Left lobe of liver (tissue), 2 donors: Measurements from ENCODE around the gene CNNM4. TPM values are rescaled to one million over a fixed set of nuclear protein-coding genes. Genes with fewer than 3 reads are reported as not detected.

ENCODE experiments used
- ATAC-seq: fragments of 200-7000 bp; cut with Tn5 transposase; one replicate; pipeline ENCODE4 v1.9.1; 2020; ENCODE audit warnings: mild to moderate bottlenecking, moderate library complexity
- DNase-seq: peaks from one replicate; pipeline ENCODE4 v3.0.0-alpha.2; 2020; ENCODE audit warnings: low spot score
- total RNA-seq: library from RNA; stranded (reverse); gene quantifications from one replicate; pipeline ENCODE4 v1.2.1, GENCODE V29; 2021
- donor health status: DM: no; HTN: no; CAD: no; lungs with moderate emphysema.
- donor health status: DM: no; HTN: yes; CAD: no.

Gene CNNM4
- total RNA-seq, 1 donor from 2014 or later, result 3.4 TPM

DNA sequence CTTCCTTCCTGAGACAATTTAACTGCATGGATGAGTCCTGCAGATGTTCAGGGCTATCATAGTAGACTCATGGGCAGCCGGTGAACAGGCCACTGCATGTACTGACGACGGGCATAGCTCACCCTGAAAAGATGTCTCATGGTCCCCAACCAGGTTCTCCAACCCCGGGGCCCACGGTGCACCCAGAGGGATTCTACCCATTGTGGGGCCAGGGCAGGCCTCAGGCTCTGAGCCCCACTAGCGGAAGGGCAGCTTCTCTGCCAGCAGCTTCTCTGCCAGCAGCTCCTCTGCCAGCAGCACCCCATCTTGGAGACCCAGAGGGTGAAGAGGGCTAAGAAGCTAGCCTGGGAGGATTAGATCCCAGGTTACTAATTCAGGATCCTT, 3.2 kb upstream of the CNNM4 start:
- DNase-seq, result no peak
- no peak for ATAC-seq

DNA sequence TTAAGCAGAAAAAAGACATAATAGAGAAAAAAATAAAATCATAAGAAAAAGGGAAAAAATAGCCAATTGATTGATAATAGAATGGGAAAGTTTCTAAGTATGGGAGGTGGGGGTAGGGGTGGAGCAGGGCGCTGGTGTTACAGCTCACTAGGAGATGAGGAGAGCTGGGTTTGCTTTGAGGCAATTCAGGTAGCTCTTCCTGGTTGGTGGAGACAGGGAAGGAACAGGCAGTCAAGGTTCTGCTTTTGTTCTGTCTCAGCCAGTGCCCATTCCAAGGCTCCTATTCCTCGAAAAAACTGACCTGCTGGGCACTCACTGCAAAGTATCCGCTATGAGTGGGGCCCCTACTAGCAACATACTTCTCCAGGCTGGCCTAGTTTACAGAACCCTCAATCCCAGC, 1.7 kb upstream of the CNNM4 start:
- no peak for DNase-seq

DNA sequence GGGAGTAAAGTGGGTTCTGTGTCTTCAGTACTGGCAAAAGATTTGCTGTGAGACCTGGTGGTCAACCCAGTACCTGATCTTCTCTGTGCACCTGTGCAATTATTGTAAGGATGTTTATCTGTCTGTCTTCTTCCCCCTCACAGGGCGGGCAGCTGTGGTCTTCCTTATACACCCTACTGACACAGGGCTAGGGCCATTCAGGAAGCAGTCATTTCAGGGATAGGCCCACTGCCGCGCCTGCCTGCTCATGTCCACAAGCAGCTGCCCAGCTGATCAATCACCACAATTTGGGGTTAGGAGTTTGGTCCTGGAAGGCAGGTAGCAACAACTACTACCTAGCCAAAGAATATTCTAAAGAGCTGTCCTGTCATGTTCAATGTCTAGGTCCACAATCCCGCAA, 1.2 kb upstream of the CNNM4 start:
- no peak for DNase-seq
- ATAC-seq, result no peak

More for the DNA sequence above, 1.7 kb upstream of the CNNM4 start:
- ATAC-seq, result no peak

DNA sequence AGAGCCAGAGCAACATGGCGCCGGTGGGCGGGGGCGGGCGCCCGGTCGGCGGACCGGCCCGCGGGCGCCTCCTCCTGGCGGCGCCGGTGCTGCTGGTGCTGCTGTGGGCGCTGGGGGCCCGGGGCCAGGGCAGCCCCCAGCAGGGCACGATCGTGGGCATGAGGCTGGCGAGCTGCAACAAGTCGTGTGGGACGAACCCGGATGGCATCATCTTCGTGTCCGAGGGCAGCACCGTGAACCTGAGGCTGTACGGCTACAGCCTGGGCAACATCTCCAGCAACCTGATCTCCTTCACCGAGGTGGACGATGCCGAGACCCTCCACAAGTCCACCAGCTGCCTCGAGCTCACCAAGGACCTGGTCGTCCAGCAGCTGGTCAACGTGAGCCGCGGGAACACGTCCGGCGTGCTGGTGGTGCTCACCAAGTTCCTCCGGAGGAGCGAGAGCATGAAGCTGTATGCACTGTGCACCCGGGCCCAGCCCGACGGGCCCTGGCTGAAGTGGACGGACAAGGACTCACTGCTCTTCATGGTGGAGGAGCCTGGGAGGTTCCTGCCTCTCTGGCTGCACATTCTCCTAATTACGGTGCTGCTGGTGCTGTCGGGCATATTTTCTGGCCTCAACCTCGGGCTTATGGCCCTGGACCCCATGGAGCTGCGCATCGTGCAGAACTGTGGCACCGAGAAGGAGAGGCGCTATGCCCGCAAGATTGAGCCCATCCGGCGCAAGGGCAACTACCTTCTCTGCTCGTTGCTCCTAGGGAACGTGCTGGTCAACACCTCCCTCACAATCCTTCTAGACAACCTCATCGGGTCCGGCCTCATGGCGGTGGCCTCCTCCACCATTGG, 507 bp downstream of the CNNM4 start:
- DNase-seq, result no peak

DNA sequence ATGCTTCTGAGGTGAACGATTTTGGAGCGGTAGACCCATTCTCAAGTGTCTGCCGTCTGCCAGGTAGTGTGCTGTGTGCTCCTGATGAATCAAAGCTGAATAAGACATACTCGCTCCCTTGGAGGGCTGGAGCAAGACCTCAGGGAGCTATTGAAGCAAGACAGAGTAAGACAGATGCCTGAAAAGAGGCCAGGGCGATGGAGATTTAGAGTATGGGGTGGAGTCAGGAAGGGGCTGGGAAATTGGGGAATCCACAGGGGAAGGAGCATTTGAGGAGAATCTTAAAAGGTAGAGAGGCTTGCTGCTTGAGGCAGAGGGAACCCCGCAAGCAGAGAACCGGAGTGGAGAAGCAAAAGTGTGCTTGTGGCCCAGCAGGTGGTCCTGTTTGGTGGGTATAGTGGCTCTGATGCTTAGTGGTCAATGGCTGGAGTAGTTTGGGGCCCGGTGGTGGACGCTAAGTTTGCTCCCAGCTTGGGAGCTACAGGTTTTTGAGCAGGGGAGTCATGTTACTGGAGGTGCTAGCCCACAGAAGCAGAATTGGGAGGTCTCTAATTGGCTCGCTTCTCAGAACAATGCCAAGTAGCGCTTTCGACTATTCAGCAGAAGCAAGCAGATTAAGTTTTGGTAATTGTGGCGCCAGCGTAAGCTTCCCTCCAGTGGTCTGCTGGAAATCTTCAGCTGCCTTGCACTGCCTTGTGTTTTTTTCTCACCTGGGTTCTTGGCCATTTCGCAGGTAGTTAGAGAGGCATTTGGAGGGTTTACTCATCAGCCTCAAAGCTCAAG, 2.0 kb downstream of the CNNM4 start:
- no peak for ATAC-seq
- DNase-seq, result no peak

More for the DNA sequence above, 507 bp downstream of the CNNM4 start:
- ATAC-seq, result peak; percentile 28

DNA sequence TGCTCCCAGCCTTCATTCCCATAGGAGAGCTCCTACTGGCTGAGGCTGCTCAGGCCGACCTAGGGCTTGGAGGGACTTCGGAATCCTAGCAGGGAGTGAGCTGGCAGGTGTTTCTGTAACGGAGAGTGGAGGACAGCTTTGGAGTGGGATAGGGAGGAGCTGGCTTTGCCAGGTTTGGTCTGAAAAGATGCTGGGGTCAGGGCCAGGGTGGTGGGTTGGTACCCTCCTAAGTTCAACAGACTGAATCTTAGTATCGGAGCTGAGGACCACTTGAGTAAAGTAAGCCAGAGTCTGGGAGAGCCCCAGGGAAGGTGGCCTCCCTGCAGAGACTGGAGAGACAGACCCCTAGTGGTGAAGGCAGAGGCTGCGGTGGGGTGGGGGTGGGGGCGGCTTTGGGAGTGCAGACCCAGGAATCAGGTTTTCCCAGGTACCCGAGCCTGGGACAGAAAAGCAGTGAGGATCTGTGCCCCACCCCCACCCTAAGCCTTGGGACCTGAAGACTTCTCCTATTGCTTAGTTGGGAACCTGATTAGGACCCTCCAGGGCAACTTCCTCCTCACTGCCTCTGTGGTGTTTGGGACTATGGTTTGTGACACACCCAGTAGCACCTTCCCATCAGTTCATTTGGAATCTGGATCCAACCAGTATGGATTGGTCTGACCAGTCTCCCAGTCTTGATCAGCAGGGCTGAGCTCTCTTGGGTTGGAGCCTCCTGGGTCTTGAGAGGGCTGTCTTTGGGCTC, 3.0 kb downstream of the CNNM4 start:
- DNase-seq, result no peak
- ATAC-seq, result no peak

DNA sequence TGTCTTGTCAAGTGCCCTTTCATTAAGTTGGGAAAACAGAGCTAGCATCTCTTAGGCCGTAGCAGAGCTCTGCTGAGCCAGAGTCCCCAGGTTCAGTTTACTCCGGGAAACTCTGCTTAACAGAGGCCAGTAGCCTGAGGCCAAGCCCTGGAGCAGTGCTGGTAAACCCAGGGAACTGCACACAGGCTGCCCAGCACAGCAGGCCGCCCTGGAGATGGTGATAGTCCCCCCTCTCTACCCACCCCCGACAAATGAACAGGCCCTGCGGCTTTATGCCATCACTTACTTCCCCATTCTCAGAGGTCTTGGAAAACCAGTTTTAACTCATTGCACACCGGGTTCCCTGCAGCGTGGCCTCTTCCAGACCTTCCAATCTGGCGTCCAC, 3.5 kb downstream of the CNNM4 start:
- no peak for ATAC-seq
- no peak for DNase-seq

DNA sequence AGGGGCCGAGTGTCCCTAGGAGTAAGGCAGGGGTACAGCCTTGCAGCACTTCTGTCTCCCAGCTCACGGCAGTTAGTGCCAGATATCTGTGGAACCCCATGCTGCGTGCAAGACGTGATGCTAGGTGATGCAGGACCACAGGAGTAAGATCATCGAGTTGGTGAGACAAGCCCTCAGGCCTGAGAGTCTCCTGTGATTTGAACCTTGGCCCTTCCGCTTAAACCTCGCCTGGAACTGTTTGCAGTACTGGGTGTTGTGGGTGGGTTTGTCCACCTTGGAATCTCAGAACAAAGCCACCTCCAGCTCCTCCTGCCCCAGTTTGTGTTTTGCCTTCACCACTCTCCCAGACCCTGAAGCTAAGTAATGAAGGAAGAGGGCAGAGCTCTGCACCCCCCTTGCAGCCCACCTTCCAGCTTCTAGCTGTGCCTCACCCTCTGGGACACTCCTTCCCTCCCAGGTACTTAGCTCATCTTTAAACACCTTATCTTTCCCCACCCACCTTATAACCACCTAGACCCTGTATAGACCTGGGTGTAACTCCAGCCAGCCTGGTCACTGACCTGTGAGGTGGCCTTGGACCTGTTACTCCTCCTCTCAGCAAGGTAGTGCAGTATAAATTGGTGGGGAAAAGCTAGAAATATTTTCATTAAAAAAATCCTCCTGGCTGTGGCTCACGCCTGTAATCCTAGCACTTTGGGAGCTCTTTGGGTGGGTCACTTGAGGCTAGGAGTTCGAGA, 6.6 kb downstream of the CNNM4 start:
- DNase-seq (no peak), ATAC-seq (peak; percentile 58)

DNA sequence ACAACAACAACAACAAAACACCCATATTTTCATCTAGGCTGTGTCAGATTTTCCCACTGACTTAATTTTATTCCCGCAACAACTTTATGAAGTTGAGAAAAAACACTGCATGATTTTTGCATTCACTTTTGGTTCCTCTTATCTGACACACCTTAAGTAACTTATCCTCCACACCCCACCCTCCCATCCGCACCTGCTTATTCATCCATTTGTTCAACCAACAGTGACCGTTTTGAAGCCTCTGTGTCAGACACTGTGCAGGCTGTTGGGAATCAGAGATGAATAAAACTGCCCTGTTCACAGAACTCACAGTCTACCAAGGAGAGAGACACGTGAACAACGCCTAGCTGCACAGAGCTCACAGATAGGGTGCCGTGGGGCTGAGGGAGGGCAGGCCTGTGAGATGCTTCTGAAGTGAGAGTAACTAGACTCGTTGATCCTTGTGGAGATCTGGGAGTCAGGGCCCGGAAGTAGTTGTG, 7.4 kb downstream of the CNNM4 start:
- DNase-seq (no peak), ATAC-seq (no peak)

DNA sequence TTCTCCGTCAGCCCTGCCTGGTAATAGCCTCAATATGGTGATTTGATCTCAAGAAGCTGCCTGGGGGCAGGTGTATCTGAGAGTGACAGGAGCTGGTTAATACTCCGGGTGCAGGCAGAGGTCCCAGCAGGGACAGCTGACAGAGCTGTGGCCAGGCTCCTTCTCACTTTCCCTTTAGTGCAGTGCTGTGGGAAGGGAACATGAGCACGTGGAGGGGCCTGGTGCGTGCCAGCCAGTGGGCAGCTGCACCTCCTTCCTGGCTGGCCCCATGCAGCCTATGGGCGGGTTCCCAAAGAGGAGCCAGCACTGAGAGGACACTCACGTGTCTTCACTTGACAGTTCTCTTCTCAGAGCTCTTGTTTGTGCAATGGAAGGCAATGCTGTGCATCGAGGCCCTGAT, 9.1 kb downstream of the CNNM4 start:
- ATAC-seq (peak; percentile 81), DNase-seq (peak; percentile 65)

DNA sequence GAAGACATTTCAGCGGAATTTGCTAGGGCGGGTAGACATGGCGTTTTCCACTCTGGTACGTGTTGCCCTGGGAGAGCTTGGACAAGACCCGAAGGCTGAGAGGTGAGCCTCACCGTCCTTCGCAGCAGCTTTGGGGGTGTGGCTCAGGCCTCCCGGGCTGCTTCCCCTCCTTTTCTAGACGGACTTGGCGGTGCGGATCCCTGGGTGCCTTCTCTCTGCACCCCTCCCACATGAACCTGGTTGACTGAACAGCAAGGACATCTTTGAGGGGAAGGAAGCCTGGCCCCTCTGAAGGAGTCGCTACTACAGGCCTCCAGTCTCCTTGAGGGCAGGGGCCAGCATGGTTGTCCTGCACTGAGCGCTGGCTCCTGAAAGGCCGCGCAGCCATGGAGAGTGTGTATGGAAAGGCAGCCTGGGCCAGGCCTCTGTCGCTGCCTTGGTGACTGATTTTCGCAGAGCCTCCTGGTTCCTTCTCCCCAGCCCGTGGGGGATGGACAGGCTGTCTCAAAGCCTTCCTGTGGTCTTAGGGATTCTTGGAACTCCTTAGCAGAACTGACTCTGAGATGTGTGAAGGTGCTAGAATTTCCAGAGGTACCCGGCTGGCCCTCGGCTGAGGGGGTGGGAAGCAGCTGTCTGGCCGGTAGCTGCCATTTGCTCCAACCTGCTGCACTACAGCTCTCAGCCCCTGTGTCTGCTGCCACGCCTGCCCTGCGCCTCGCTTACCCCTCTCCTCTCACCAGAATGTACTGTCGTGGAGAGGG, 9.9 kb downstream of the CNNM4 start:
- DNase-seq (no peak), ATAC-seq (no peak)

DNA sequence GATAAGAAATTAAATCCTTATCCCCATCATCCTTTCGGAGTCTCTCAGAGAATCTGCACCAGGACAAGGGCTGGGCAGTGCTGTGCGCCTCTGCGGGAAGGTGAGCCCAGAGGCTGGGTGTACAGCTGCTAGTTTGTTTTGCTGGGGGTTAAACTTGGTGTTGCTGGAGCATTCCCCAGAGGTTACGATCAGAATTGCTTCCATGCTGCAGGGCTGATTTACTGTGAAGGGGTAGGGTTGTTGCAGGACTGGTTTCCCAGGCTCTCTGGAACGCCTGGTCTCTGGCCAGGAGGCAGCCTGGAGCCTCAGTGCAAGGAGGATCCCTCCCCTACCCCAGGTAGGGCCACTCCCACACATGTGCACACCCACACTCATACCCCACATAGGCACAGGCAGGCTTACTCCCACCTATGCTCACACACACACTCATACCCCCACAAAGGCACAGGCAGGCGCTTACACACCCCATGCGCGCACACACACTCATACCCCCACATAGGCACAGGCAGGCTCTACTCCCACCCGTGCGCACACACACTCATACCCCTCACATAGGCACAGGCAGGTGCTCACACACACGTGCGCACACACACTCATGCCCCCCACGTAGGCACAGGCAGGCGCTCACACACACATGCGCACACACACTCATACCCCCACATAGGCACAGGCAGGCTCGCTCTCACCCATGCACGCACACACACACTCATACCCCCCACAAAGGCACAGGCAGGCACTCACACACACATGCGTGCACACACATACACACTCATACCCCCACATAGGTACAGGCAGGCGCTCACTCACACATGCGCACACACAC, 11.3 kb downstream of the CNNM4 start:
- no peak for ATAC-seq

DNA sequence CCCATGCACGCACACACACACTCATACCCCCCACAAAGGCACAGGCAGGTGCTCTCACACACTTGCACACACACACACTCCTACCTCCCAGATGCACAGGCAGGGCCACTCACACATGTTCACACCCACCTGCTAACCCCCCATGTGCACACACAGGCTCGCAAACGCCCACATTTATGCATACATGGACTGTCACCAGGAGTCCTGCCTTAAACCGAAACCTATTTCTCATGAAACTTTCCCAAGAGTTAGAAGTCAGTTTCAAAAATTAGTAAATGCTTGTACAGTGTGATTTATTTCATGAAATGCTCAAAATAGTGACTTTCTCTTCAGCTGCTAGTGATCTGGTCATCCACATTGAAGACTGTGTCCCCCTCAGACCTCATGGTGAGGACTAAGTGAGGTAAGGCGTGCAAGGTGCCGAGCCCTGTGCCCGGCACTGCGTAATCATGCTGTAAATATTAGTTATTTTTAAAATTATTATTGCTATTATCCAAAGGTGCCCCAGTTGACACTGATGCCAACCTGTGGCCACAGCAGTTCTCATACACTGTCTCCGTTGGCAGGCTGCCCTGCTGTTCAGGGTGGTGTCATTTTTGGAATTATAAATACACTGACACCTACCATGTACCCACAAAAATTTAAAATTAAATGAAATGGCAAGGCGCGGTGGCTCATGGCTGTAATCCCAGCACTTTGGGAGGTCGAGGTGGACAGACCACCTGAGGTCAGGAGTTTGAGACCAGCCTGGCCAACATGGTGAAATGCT, 12.4 kb downstream of the CNNM4 start:
- no peak for ATAC-seq
- no peak for DNase-seq

More for the DNA sequence above, 11.3 kb downstream of the CNNM4 start:
- DNase-seq, result no peak

DNA sequence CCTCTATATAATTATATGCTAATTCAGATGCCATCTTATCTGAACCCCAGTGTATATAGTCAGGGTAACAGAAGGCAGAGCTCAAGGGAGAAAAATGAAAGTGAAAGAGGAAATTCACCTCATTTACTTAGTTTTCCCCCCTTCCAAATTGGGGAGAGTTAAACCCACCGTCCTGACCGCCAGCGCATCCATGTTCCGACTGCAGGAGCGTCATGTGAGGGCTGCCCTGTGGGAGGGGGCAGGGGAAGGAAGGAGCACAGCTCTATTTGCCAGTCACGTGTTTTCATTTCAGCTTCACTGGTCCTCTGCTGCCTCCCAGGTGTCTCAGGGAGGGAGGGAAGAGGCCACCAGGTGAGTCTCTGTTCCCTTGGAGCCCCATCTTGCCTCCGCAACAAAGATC, 13.2 kb downstream of the CNNM4 start:
- DNase-seq, result no peak

DNA sequence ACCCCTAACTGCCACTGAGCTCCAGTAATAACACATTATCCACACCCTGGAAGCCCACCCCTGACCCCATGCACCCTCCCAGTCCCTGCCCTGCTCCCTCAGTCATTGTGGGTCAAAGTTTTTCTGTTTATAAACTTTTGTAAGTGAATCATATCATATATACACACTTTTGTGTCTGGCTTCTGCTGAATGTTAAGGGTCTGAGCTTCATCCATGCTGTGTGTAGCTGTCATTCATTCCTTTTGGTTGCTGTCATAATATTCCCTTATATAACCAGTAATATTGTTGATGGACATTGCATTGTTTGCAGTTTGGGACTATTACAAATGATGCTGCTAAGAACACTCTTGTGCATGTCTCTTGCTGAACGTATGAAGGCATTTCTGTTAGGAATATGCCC, 14.5 kb downstream of the CNNM4 start:
- ATAC-seq (no peak), DNase-seq (no peak)

More for the DNA sequence above, 13.2 kb downstream of the CNNM4 start:
- ATAC-seq, result peak; percentile 14

DNA sequence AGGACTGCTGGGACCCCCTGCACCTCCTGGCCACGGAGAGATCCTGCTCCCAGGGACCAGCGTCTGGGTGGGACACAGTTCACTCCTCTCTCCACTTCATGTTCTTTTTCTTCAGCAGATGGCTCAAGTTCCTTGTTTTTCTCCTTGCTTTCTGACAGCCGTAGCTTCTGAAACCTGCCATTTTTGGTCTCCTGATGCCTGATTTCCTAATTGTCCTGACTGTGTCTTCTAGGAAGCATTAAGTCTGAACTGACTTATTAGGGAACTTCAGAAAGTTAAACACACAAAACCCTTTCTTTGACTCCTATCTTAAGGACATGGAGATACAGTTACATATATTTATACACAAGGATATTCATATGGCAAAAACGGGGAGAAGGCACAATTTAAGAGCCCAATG, 22.7 kb downstream of the CNNM4 start:
- DNase-seq, result no peak
- no peak for ATAC-seq

DNA sequence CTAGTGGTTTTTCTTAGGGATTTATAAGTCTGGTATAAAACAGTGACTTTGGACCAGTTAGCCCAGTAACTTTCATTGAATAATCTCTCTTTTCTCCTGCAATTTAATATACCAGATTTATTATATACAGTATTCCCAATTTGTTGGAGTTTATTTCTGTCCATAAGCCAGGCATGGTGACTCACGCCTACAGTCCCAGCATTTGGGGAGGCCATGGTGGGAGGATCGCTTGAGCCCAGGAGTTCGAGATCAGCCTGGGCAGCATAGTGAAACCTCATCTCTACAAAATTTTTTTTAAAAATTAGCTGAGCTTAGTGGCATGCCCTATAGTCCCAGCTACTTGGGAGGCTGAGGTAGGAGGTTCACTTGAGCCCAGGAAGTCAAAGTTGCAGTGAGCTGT, 26.7 kb downstream of the CNNM4 start:
- no peak for ATAC-seq

More for the DNA sequence above, 26.7 kb downstream of the CNNM4 start:
- no peak for DNase-seq
